Caco-2 (cell line): Measurements from ENCODE around the gene MTHFD1L. TPM values are rescaled to one million over a fixed set of nuclear protein-coding genes. Genes with fewer than 3 reads are reported as not detected.

Experiments
- BruUV-seq: library from RNA; stranded (reverse); fragments of 400-500 nt; replicated peaks from 2 replicates; lab custom pipeline; 2021; lab: Mats Ljungman, UMichigan
- CTCF ChIA-PET: fragments of 300-600 bp; sonication (Branson Sonifier 250); formaldehyde crosslinking; loops from one replicate; lab custom pipeline; 2022; ENCODE audit warnings: antibody characterized with exemption; lab: Charles Lee
- POLR2A ChIA-PET: fragments of 300-600 bp; sonication (Branson Sonifier 250); formaldehyde crosslinking; loops from one replicate; lab custom pipeline; 2022; ENCODE audit warnings: antibody characterized with exemption; lab: Charles Lee
- DNase-seq, 2 experiments: peaks; one replicate each; pipeline versions ENCODE4 v3.0.0 to v3.0.0-alpha.2; 2020 to 2022
- H3K27me3 ChIP-seq: replicated peaks from 2 replicates; pipeline ENCODE4 v1.6.0; 2011; ENCODE audit warnings: low read length; ENCODE audit not compliant: control insufficient read depth, insufficient read depth
- H3K36me3 ChIP-seq: 2 replicates; pipeline ENCODE4 v1.5.1; 2011; ENCODE audit warnings: low read length; ENCODE audit not compliant: control insufficient read depth, insufficient read depth
- H3K4me1 ChIP-seq: fragments of 250-450 bp; sonication (Bioruptor Pico); 2 replicates; pipeline ENCODE4 v1.5.1; 2020; ENCODE audit warnings: mild to moderate bottlenecking
- H3K4me3 ChIP-seq: 2 replicates; pipeline ENCODE4 v1.5.1; 2011; ENCODE audit warnings: low read depth, mild to moderate bottlenecking, control low read depth, low read length
- H3K9me3 ChIP-seq: fragments of 250-450 bp; sonication (Bioruptor Pico); 2 replicates; pipeline ENCODE4 v1.5.1; 2020; ENCODE audit warnings: mild to moderate bottlenecking, moderate library complexity
- H3K27ac Mint-ChIP-seq: one replicate; pipeline ENCODE4 v1.8.0; 2022; ENCODE audit warnings: mixed read lengths; ENCODE audit not compliant: unreplicated experiment
- H3K27me3 Mint-ChIP-seq: one replicate; pipeline ENCODE4 v1.8.0; 2022; ENCODE audit warnings: mixed read lengths; ENCODE audit not compliant: insufficient read depth, unreplicated experiment
- H3K36me3 Mint-ChIP-seq: one replicate; pipeline ENCODE4 v1.8.0; 2022; ENCODE audit warnings: mild to moderate bottlenecking, mixed read lengths; ENCODE audit not compliant: insufficient read depth, unreplicated experiment
- H3K4me1 Mint-ChIP-seq: one replicate; pipeline ENCODE4 v1.8.0; 2022; ENCODE audit warnings: low read depth, mixed read lengths; ENCODE audit not compliant: unreplicated experiment
- H3K4me3 Mint-ChIP-seq: one replicate; pipeline ENCODE4 v1.8.0; 2022; ENCODE audit warnings: mild to moderate bottlenecking, moderate library complexity, mixed read lengths; ENCODE audit not compliant: unreplicated experiment
- H3K9me3 Mint-ChIP-seq: one replicate; pipeline ENCODE4 v1.8.0; 2022; ENCODE audit warnings: mixed read lengths; ENCODE audit not compliant: unreplicated experiment
- intact Hi-C: fragments of 100-400 bp; cut with micrococcal nuclease; formaldehyde crosslinking; loops from one replicate; pipeline ENCODE4 v1.10.0; 2022; ENCODE audit not compliant: unreplicated experiment
- total RNA-seq: library from RNA; stranded (reverse); gene quantifications from 2 replicates; pipeline ENCODE4 v1.2.3, GENCODE V29; 2022
- TF ChIP-seq, protein P1 (sequence below), 2 experiments: fragments of 200-600 bp in 1 of 2; IDR thresholded peaks; 1 replicate in 1 of 2; 2 replicates in 1 of 2; pipeline versions ENCODE4 v1.5.1 to v1.8.0; 2011 to 2022; ENCODE audit warnings: antibody characterized with exemption in 1 of 2, control low read depth in 1 of 2, inconsistent platforms in 1 of 2, low read depth in 1 of 2, low read length in 1 of 2, mild to moderate bottlenecking in 1 of 2, moderate library complexity in 1 of 2; ENCODE audit not compliant: insufficient read depth in 1 of 2, severe bottlenecking in 1 of 2, unreplicated experiment in 1 of 2

Gene MTHFD1L
- total RNA-seq, 1 experiment from 2014 or later, result 102 TPM

- H3K36me3 Mint-ChIP-seq, result peaks cover 26% of the 10 kb centered on the region
- no peaks in the 10 kb centered on the region for H3K9me3 Mint-ChIP-seq
- no peak overlapping the region for H3K4me3 Mint-ChIP-seq
- Histone ChIP-seq H3K4me3 (no peak overlapping the region), H3K4me1 (peaks cover 10% of the 10 kb centered on the region), H3K27me3 (no peaks in the 10 kb centered on the region), H3K9me3 (no peaks in the 10 kb centered on the region), H3K36me3 (no peaks in the 10 kb centered on the region)
- ChIA-PET CTCF (no interaction called here), POLR2A (no interaction called here)
- no TSS peak for BruUV-seq
- H3K27me3 Mint-ChIP-seq, result no peaks in the 10 kb centered on the region
- no peaks in the 10 kb centered on the region for H3K4me1 Mint-ChIP-seq
- H3K27ac Mint-ChIP-seq, result no peak overlapping the region
- intact Hi-C loops, result loop anchor here (10.0 kb wide), 1 partner anchor 75 kb away; no protein-coding TSS in a partner anchor
- DNase-seq, result no peak
- TF ChIP-seq, protein P1, sequence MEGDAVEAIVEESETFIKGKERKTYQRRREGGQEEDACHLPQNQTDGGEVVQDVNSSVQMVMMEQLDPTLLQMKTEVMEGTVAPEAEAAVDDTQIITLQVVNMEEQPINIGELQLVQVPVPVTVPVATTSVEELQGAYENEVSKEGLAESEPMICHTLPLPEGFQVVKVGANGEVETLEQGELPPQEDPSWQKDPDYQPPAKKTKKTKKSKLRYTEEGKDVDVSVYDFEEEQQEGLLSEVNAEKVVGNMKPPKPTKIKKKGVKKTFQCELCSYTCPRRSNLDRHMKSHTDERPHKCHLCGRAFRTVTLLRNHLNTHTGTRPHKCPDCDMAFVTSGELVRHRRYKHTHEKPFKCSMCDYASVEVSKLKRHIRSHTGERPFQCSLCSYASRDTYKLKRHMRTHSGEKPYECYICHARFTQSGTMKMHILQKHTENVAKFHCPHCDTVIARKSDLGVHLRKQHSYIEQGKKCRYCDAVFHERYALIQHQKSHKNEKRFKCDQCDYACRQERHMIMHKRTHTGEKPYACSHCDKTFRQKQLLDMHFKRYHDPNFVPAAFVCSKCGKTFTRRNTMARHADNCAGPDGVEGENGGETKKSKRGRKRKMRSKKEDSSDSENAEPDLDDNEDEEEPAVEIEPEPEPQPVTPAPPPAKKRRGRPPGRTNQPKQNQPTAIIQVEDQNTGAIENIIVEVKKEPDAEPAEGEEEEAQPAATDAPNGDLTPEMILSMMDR (IDR thresholded peaks at IDR 0.05; ENCODE audit: insufficient read depth in 1 of 2, low read depth in 1 of 2, low read length in 1 of 2, severe bottlenecking in 1 of 2, unreplicated experiment in 1 of 2), result no peak
Observed at GRCh38 chr6:151089978-151090377, 224.5 kb downstream of the MTHFD1L start.

DNA sequence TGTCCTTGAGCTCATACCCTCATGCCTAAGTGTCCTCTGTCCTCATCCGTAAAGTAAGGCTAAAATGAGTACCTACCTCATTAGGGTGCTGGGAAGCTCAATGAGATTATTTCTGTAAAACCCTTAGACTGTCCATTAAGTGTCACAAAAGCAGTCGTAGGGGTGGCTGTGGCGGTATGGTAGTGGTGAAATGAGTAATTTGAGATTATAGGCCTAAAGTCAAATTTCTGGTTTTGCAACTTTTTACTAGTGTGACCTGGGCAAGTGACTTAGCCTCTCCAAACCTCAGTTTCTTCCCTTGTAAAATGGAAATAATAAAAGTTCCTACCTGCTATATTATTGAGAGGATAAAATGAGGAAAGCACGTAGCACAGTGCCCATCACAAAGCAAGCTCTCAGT lies 226.1 kb downstream of the MTHFD1L start:
- H3K4me1 Mint-ChIP-seq, result no peaks in the 10 kb centered on the region
- no peaks in the 10 kb centered on the region for H3K27me3 Mint-ChIP-seq
- TF ChIP-seq, protein P1 (IDR thresholded peaks at IDR 0.05; ENCODE audit: insufficient read depth in 1 of 2, low read depth in 1 of 2, low read length in 1 of 2, severe bottlenecking in 1 of 2, unreplicated experiment in 1 of 2), result no peak
- no peak for DNase-seq
- H3K9me3 Mint-ChIP-seq, result no peaks in the 10 kb centered on the region
- Histone ChIP-seq H3K9me3 (no peaks in the 10 kb centered on the region), H3K36me3 (no peaks in the 10 kb centered on the region), H3K27me3 (no peaks in the 10 kb centered on the region), H3K4me3 (no peak overlapping the region), H3K4me1 (peaks cover 10% of the 10 kb centered on the region)
- no peak overlapping the region for H3K4me3 Mint-ChIP-seq
- H3K27ac Mint-ChIP-seq, result no peak overlapping the region
- H3K36me3 Mint-ChIP-seq, result peaks cover 32% of the 10 kb centered on the region
- ChIA-PET POLR2A (no interaction called here), CTCF (no interaction called here)
- BruUV-seq, result no TSS peak
- intact Hi-C loops, result no loop called here

DNA sequence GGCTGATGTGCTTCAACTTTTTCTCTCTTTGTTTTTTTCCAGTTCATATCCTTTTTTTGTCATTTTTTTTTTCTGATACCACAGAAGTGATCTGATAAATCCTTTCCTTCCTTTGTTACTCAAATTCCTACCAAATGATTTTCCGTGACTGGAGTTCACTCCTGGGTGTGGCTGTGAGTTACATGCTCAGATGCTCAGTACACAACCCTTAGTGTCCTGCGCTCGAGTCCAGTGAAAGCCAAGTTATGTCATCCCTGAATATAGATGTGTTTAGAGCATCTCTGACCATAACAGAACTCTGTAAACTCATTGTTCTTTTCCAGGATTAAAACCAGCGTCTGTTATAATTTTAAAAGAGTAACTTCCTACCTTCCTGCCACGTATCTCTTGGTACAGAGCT lies 227.1 kb downstream of the MTHFD1L start:
- Mint-ChIP-seq H3K36me3 (peaks cover 32% of the 10 kb centered on the region), H3K9me3 (no peaks in the 10 kb centered on the region), H3K4me3 (no peak overlapping the region), H3K27me3 (no peaks in the 10 kb centered on the region), H3K4me1 (no peaks in the 10 kb centered on the region), H3K27ac (no peak overlapping the region)
- intact Hi-C loops, result no loop called here
- Histone ChIP-seq H3K9me3 (no peaks in the 10 kb centered on the region), H3K4me3 (no peak overlapping the region), H3K4me1 (peaks cover 6% of the 10 kb centered on the region), H3K27me3 (no peaks in the 10 kb centered on the region), H3K36me3 (no peaks in the 10 kb centered on the region)
- DNase-seq, result no peak
- TF ChIP-seq, protein P1 (IDR thresholded peaks at IDR 0.05; ENCODE audit: insufficient read depth in 1 of 2, low read depth in 1 of 2, low read length in 1 of 2, severe bottlenecking in 1 of 2, unreplicated experiment in 1 of 2), result no peak
- POLR2A ChIA-PET, result no interaction called here
- BruUV-seq, result no TSS peak
- CTCF ChIA-PET, result no interaction called here
